Stimulated activated naive CD8-positive, alpha-beta T cell treated with anti-CD3 and anti-CD28 coated beads, Interleukin-15, Interleukin-2, amounts not matched to agents 100 U/mL and 50 U/mL, for 24 hours (primary cell): ENCODE data around the gene SULT4A1.
"Not testable (repeated sequence)": the region's sequence is repeated elsewhere in the genome, so short reads cannot be mapped to it uniquely, and the experiment has no call there.

Source experiments
- ATAC-seq: fragments of 150-1000 bp; cut with Tn5 transposase; one replicate; pipeline ENCODE4 v1.10.0; 2021
- DNase-seq: peaks from one replicate; pipeline ENCODE4 v3.0.0; 2021

Gene SULT4A1

GRCh38 chr22:43886231-43886630 is 23.9 kb upstream of the SULT4A1 start:
- ATAC-seq, result no peak
- no peak for DNase-seq

- DNase-seq (no peak), ATAC-seq (no peak)
Measured at GRCh38 chr22:43885786-43886185, 23.5 kb upstream of the SULT4A1 start.

- DNase-seq (no peak), ATAC-seq (no peak)
Measured at GRCh38 chr22:43885319-43885671, 23.0 kb upstream of the SULT4A1 start.

- ATAC-seq (no peak), DNase-seq (peak; percentile 78)
Measured at GRCh38 chr22:43884600-43885318, 22.4 kb upstream of the SULT4A1 start.

- no peak for ATAC-seq
Measured at GRCh38 chr22:43883719-43884415, 21.6 kb upstream of the SULT4A1 start.

GRCh38 chr22:43883012-43883661 is 20.8 kb upstream of the SULT4A1 start:
- ATAC-seq (peak; percentile 50), DNase-seq (peak; percentile 62)

More at GRCh38 chr22:43883719-43884415, 21.6 kb upstream of the SULT4A1 start:
- no peak for DNase-seq

GRCh38 chr22:43882122-43882767 is 19.9 kb upstream of the SULT4A1 start:
- DNase-seq, result no peak
- ATAC-seq, result no peak

- no peak for ATAC-seq
- DNase-seq, result no peak
Measured at GRCh38 chr22:43881091-43882061, 19.1 kb upstream of the SULT4A1 start.

GRCh38 chr22:43880541-43880991 is 18.3 kb upstream of the SULT4A1 start:
- DNase-seq, result no peak
- ATAC-seq, result no peak

GRCh38 chr22:43879901-43880540 is 17.7 kb upstream of the SULT4A1 start:
- ATAC-seq, result no peak
- no peak for DNase-seq

- DNase-seq (no peak), ATAC-seq (no peak)
Measured at GRCh38 chr22:43878831-43879550, 16.7 kb upstream of the SULT4A1 start.

- no peak for ATAC-seq
- no peak for DNase-seq
Measured at GRCh38 chr22:43878079-43878795, 15.9 kb upstream of the SULT4A1 start.

GRCh38 chr22:43876866-43877509 is 14.7 kb upstream of the SULT4A1 start:
- DNase-seq, result no peak
- ATAC-seq, result no peak

- ATAC-seq (no peak), DNase-seq (no peak)
Measured at GRCh38 chr22:43869799-43870198, 7.5 kb upstream of the SULT4A1 start.

GRCh38 chr22:43869001-43869400 is 6.7 kb upstream of the SULT4A1 start:
- not testable (repeated sequence) for ATAC-seq, DNase-seq

GRCh38 chr22:43867839-43868635 is 5.7 kb upstream of the SULT4A1 start:
- peak; percentile 30 for DNase-seq
- ATAC-seq, result no peak

GRCh38 chr22:43862882-43863202 is 529 bp upstream of the SULT4A1 start:
- ATAC-seq (no peak), DNase-seq (no peak)

- DNase-seq, result no peak
- ATAC-seq, result no peak
Measured at GRCh38 chr22:43861529-43861928, 784 bp downstream of the SULT4A1 start.
